ENCODE results near the gene LSM11. TPM values are rescaled to one million over a fixed set of nuclear protein-coding genes. Genes with fewer than 3 reads are reported as not detected.

The LSM11 gene
- total RNA-seq, 4 donors from 2014 or later = 3.3 to 3.8 (median 3.6) TPM

- Histone ChIP-seq H3K9me3 (no peaks in the 10 kb centered on the region), H3K4me1 (no peaks in the 10 kb centered on the region), H3K36me3 (peaks cover 0 to 67% (median 0%) of the 10 kb centered on the region in 3 donors), H3K27ac (no peak overlapping the region), H3K27me3 (no peaks in the 10 kb centered on the region), H3K4me3 (no peak overlapping the region)
- no peak for TF ChIP-seq CTCF (IDR thresholded peaks at IDR 0.05)
- no peak for TF ChIP-seq POLR2A (IDR thresholded peaks at IDR 0.05)
- DNase-seq = no peak
Measured at GRCh38 chr5:157808043-157808442, 64.5 kb downstream of the LSM11 start.

Small RNA genes within 50 kb of the gene (small RNA-seq; reads per million reads assigned to genes)
- gene AC026407.1 (0 reads per million in 2 donors), gene RNU6-260P (0 reads per million in 2 donors)

Other genes with a start within 250 kb of the LSM11 start
- gene ADAM19, start 167.9 kb upstream of the LSM11 start, total RNA-seq = 10 to 100 TPM in 1 of 4 donors, 1 to 10 TPM in 3; 1.1 to 47.9 (median 5.4) TPM
- gene SOX30, start 91.3 kb upstream of the LSM11 start, total RNA-seq = 1 to 10 TPM in 1 of 4 donors, under 1 TPM in 1, not detected in 2; 0.66 to 1.8 TPM
- gene C5orf52, start 72.2 kb upstream of the LSM11 start, total RNA-seq = 1 to 10 TPM in 1 of 4 donors, not detected in 3; 1.7 TPM
- 10 to 100 TPM in 2 of 4 donors, 1 to 10 TPM in 2; 4.0 to 29.7 (median 8.9) TPM for gene THG1L, start 12.3 kb upstream of the LSM11 start, total RNA-seq
- 100 to 1,000 TPM; 115 to 177 (median 133) TPM for gene CLINT1, start 115.4 kb downstream of the LSM11 start, total RNA-seq